ENCODE data around the gene ACTBL2. TPM values are rescaled to one million over a fixed set of nuclear protein-coding genes. Genes with fewer than 3 reads are reported as not detected.

ACTBL2 gene
- total RNA-seq, 1 donor from 2014 or later, result not detected

DNA sequence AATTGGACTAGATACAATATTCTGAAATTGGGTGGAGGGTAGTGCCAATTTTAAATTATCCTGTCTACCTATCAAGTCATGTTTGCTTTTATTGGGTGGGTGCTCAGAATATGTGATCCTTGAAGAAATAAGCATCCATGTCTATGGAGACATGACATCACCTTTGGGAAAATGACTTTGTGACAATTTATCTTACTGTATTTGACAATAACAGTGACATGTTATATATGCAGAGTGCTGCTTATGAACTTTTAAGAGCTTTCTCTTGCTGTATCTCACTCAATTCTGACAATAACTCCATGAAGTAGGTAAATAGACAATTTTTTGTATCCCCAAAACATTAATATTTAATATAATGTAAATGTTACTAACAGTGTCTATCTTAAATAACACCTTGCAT is 15.1 kb upstream of the ACTBL2 start:
- no peaks in the 10 kb centered on the region for H3K36me3 ChIP-seq
- H3K9me3 ChIP-seq, result no peaks in the 10 kb centered on the region
- TF ChIP-seq, protein P1, sequence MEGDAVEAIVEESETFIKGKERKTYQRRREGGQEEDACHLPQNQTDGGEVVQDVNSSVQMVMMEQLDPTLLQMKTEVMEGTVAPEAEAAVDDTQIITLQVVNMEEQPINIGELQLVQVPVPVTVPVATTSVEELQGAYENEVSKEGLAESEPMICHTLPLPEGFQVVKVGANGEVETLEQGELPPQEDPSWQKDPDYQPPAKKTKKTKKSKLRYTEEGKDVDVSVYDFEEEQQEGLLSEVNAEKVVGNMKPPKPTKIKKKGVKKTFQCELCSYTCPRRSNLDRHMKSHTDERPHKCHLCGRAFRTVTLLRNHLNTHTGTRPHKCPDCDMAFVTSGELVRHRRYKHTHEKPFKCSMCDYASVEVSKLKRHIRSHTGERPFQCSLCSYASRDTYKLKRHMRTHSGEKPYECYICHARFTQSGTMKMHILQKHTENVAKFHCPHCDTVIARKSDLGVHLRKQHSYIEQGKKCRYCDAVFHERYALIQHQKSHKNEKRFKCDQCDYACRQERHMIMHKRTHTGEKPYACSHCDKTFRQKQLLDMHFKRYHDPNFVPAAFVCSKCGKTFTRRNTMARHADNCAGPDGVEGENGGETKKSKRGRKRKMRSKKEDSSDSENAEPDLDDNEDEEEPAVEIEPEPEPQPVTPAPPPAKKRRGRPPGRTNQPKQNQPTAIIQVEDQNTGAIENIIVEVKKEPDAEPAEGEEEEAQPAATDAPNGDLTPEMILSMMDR (IDR thresholded peaks at IDR 0.05), result no peak
- H3K4me1 ChIP-seq, result peaks cover 7 to 19% of the 10 kb centered on the region in 2 donors
- H3K27ac ChIP-seq, result no peak overlapping the region
- no peak for DNase-seq (ENCODE audit: low spot score in 2 of 2)
- intact Hi-C loops (cut with DNase I), result loop anchor here (5.0 kb wide), 3 partner anchors 110 to 965 kb away; partner anchors contain the start of gene PLK2
- no peak overlapping the region for H3K4me3 ChIP-seq
- no peaks in the 10 kb centered on the region for H3K27me3 ChIP-seq

DNA sequence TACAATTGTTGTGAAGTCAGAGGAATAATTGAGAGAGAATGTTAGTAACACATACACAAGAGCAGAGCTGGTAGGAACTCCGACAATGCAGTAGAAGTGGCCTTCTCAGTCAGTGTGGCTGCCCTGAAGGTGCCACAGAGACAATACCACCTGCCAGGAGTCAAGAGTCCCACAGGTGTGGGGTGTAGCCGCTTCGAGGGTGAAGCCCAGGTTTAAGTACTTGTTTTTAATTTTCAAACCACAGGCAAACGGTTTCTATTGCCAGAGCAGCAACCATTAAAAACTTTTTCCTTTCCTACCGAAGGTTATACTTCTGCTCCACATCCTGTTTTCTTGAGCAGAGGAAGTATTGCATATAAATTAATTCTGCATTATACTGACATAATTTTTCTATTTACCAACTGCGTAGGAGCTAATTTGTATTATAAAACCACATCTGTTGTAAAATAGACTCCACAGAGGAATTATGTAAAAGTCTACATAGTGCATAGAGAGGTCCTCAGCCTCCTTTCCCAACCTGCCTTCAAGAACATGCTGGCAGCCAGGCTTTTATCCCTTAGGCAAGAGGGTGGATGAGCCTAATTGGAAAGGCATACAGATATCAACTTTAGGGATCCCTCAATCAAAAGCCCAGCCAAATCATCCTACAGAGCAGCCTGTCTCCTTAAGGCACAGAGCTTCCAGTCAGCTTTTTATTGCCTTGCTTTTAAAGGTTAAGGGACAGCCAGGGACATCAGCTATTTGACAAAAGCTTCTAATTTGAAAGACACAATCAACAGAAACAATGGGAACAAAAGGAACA is 12.9 kb upstream of the ACTBL2 start:
- DNase-seq (ENCODE audit: low spot score in 2 of 2), result no peak
- Histone ChIP-seq H3K27me3 (no peaks in the 10 kb centered on the region), H3K4me3 (no peak overlapping the region), H3K36me3 (no peaks in the 10 kb centered on the region), H3K4me1 (peaks cover 0 to 9% of the 10 kb centered on the region in 2 donors), H3K27ac (peak overlapping the region in 1 of 2 donors; percentile 43), H3K9me3 (no peaks in the 10 kb centered on the region)
- TF ChIP-seq, protein P1 (IDR thresholded peaks at IDR 0.05), result no peak
- intact Hi-C loops (cut with DNase I), result loop anchor here (5.0 kb wide), 3 partner anchors 108 to 967 kb away; partner anchors contain the start of gene PLK2

DNA sequence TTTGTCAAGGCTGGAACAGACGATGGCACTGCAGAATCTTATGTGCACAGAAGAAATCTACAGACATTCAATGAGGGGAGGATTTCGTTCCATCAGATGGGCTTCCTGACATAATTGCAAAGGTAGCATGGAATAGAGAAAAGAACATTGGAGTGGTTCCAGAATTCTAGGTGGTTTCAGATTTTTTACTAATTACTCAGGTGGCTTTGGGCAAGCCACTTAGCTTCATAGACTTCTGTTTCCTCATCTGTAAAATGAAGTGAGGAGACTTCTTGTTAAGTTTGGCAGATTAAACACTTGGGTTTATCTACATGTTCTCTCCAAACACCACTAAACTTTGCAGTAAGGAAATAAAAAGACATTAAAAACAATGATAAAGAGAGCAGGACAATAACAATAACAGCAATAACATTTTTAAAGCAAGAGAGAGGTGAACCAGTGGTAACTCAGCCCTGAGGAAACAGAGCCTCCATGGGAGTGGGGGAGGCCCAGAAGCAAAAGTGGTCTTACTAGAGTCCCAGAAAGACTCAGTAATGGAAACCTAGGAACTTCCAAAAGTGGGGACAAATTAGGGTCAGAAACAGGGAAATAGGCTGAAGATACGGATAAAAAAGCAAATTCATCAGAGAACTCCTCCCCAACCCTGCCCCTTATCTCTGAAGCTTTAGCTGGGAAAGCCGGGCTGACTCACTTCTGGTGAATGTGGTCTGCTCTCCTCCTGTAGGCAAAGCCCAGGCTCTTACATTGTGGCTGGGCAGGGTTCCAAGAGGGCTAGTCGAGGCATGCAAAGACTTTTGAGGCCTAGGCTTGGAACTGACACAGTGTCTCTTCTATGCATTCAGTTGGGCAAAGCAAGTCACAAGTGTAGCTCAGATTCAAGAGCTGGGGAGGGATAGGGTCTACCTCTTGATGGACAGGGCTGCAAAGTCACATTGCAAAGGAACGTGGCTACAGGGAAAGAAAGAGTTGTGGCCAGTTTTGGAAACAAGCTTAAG is 11.8 kb upstream of the ACTBL2 start:
- no peak overlapping the region for H3K4me3 ChIP-seq
- intact Hi-C loops (cut with DNase I), result loop anchor here (5.0 kb wide), 3 partner anchors 107 to 968 kb away; partner anchors contain the start of gene PLK2
- peaks cover 0 to 9% of the 10 kb centered on the region in 2 donors for H3K4me1 ChIP-seq
- H3K9me3 ChIP-seq, result no peaks in the 10 kb centered on the region
- H3K27ac ChIP-seq, result peak overlapping the region in 1 of 2 donors; percentile 43
- TF ChIP-seq, protein P1 (IDR thresholded peaks at IDR 0.05), result no peak
- no peaks in the 10 kb centered on the region for H3K27me3 ChIP-seq
- no peaks in the 10 kb centered on the region for H3K36me3 ChIP-seq
- peak in 1 of 2 donors; percentile 73 for DNase-seq (ENCODE audit: low spot score in 2 of 2)

DNA sequence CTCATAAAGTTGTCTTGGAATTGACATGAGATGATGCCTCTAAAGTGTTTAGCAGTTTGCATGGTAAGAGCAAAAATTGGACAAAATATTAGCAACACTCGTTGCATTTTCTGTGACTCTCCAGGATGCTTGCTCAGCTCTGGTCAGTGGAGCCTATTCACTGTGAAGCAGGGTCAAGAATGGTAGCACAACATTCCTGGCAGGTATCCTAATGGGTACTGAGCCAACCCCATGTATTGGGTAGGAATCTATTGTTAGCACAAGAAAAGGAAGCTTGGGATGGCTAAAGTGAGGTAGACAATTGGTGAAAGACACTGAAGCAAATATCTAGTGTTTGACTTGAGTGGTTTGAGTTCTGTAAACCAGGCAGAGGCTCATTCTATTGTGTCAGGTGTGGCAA is 10.4 kb upstream of the ACTBL2 start:
- Histone ChIP-seq H3K4me1 (peaks cover 0 to 9% of the 10 kb centered on the region in 2 donors), H3K9me3 (no peaks in the 10 kb centered on the region), H3K27me3 (no peaks in the 10 kb centered on the region), H3K27ac (no peak overlapping the region), H3K36me3 (no peaks in the 10 kb centered on the region), H3K4me3 (no peak overlapping the region)
- no peak for DNase-seq (ENCODE audit: low spot score in 2 of 2)
- intact Hi-C loops (cut with DNase I), result no loop called here
- TF ChIP-seq, protein P1 (IDR thresholded peaks at IDR 0.05), result no peak

DNA sequence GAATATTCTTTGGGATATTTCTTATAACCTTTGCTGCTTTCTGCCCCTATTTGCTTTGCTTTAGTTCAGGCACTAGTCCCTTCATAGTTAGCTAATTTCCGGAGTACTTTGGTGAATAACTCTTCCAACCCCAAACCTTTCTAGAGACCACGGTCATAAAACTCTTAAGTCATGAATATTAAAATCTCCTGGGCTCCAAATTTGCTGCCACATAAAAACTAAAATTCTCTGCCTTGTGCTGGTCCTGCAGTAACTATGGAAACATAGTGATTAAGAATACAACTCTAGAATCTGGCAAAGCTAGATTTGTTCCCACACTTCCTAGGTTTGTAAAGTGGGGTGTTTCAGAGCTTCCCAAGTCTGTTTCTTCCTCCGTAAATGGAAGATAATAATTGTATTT is 10.0 kb upstream of the ACTBL2 start:
- Histone ChIP-seq H3K4me1 (peaks cover 0 to 9% of the 10 kb centered on the region in 2 donors), H3K36me3 (no peaks in the 10 kb centered on the region), H3K27ac (no peak overlapping the region), H3K4me3 (no peak overlapping the region), H3K27me3 (no peaks in the 10 kb centered on the region), H3K9me3 (no peaks in the 10 kb centered on the region)
- TF ChIP-seq, protein P1 (IDR thresholded peaks at IDR 0.05), result no peak
- intact Hi-C loops (cut with DNase I), result no loop called here
- DNase-seq (ENCODE audit: low spot score in 2 of 2), result no peak

Data from ascending aorta (tissue), 2 donors.